ENCODE results near the gene NPAS3.

DNA sequence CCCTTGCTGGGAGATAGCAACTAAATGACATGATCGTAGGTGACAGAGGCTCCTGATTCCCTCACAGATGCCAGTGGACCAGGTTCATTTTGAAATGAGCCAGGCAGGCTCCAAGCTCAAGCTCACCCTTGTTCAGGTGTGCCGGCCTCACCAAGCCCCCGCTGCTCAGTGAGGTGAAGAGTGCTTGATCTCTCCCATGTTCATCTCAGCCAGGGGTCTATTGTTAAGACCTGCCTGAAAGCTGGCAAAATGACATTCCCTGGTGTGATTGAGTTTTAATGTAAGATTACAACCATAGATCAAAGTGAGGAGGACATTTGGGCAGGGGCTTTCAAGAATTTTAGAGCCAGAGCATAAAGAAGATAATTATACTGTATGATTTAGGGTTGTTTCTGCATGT, 514.3 kb downstream of the NPAS3 start:
- TF ChIP-seq, protein P1, sequence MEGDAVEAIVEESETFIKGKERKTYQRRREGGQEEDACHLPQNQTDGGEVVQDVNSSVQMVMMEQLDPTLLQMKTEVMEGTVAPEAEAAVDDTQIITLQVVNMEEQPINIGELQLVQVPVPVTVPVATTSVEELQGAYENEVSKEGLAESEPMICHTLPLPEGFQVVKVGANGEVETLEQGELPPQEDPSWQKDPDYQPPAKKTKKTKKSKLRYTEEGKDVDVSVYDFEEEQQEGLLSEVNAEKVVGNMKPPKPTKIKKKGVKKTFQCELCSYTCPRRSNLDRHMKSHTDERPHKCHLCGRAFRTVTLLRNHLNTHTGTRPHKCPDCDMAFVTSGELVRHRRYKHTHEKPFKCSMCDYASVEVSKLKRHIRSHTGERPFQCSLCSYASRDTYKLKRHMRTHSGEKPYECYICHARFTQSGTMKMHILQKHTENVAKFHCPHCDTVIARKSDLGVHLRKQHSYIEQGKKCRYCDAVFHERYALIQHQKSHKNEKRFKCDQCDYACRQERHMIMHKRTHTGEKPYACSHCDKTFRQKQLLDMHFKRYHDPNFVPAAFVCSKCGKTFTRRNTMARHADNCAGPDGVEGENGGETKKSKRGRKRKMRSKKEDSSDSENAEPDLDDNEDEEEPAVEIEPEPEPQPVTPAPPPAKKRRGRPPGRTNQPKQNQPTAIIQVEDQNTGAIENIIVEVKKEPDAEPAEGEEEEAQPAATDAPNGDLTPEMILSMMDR (IDR thresholded peaks at IDR 0.05; ENCODE audit: low read depth, low read length, missing input control), result no peak
- TF ChIP-seq JUND (IDR thresholded peaks at IDR 0.05), result no peak
- TF ChIP-seq, protein P2, sequence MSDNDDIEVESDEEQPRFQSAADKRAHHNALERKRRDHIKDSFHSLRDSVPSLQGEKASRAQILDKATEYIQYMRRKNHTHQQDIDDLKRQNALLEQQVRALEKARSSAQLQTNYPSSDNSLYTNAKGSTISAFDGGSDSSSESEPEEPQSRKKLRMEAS (IDR thresholded peaks at IDR 0.05), result no peak

Measured in liver (tissue), 3 donors.